HepG2 (cell line): ENCODE data around the gene ZNF225. TPM values are rescaled to one million over a fixed set of nuclear protein-coding genes. Genes with fewer than 3 reads are reported as not detected.

ENCODE experiments used
- ASH2L ChIP-seq: fragments of 300-600, 200-600 bp; sonication (generic); IDR thresholded peaks from 2 replicates; pipeline ENCODE4 v1.7.0; 2017; ENCODE audit warnings: low read depth, mild to moderate bottlenecking, moderate library complexity, mixed read lengths, low read length; ENCODE audit not compliant: insufficient read length
- CEBPG ChIP-seq: IDR thresholded peaks from 2 replicates; pipeline ENCODE4 v1.6.1; 2016
- EEA1 ChIP-seq: sonication (generic); formaldehyde crosslinking; IDR thresholded peaks from 2 replicates; pipeline ENCODE4 v1.5.1; 2020; ENCODE audit warnings: mild to moderate bottlenecking, missing genetic modification reagents, borderline replicate concordance
- ELF3 ChIP-seq: IDR thresholded peaks from 2 replicates; pipeline ENCODE4 v1.6.1; 2016; ENCODE audit warnings: missing genetic modification reagents, missing compliant biosample characterization
- ESRRA ChIP-seq: sonication (generic); formaldehyde crosslinking; IDR thresholded peaks from 2 replicates; pipeline ENCODE4 v1.5.1; 2020; ENCODE audit warnings: mild to moderate bottlenecking, low read depth, missing genetic modification reagents
- GABPA ChIP-seq, 2 experiments: IDR thresholded peaks; 2 replicates each; pipeline ENCODE4 v1.6.1; 2011 to 2016; ENCODE audit warnings: low read depth in 2 of 2, low read length in 1 of 2, missing biosample characterization in 1 of 2, missing genetic modification characterization in 1 of 2
- GTF3A ChIP-seq: sonication (generic); formaldehyde crosslinking; conservative IDR thresholded peaks from 2 replicates; pipeline ENCODE4 v1.4.0; 2020; ENCODE audit warnings: mild to moderate bottlenecking, missing genetic modification reagents
- IRX3 ChIP-seq: sonication (generic); formaldehyde crosslinking; IDR thresholded peaks from 2 replicates; pipeline ENCODE4 v1.8.1; 2023; ENCODE audit warnings: mild to moderate bottlenecking, low read depth, missing genetic modification reagents, borderline replicate concordance
- KDM6A ChIP-seq: IDR thresholded peaks from 2 replicates; pipeline ENCODE4 v1.6.1; 2016; ENCODE audit warnings: low read depth
- KLF16 ChIP-seq, 2 experiments: sonication (generic) in 1 of 2; formaldehyde crosslinking in 1 of 2; IDR thresholded peaks; 2 replicates each; pipeline versions ENCODE4 v1.6.1 to v1.8.0; 2016 to 2023; ENCODE audit warnings: missing genetic modification reagents in 2 of 2, missing compliant biosample characterization in 1 of 2
- MYC ChIP-seq: sonication (generic); formaldehyde crosslinking; IDR thresholded peaks from 2 replicates; pipeline ENCODE4 v1.9.0; 2021; ENCODE audit warnings: missing genetic modification reagents, borderline replicate concordance
- POLR2AphosphoS5 ChIP-seq: IDR thresholded peaks from 2 replicates; pipeline ENCODE4 v1.6.1; 2012; ENCODE audit warnings: low read depth, low read length
- SP5 ChIP-seq: IDR thresholded peaks from 2 replicates; pipeline ENCODE4 v1.6.1; 2016; ENCODE audit warnings: low read depth, borderline replicate concordance
- SRSF1 ChIP-seq: fragments of 200-400 bp; formaldehyde crosslinking; optimal IDR thresholded peaks from 2 replicates; pipeline ENCODE3; 2017; ENCODE audit warnings: mild to moderate bottlenecking, low read depth, low read length, moderate library complexity
- ZNF598 ChIP-seq: sonication (generic); formaldehyde crosslinking; IDR thresholded peaks from 2 replicates; pipeline ENCODE4 v1.5.1; 2020; ENCODE audit warnings: mild to moderate bottlenecking, missing genetic modification reagents, borderline replicate concordance
- ZNF891 ChIP-seq: sonication (generic); formaldehyde crosslinking; IDR thresholded peaks from 2 replicates; pipeline ENCODE4 v1.5.0; 2020; ENCODE audit warnings: mild to moderate bottlenecking, missing genetic modification reagents
- polyA plus RNA-seq, 8 experiments: library from polyadenylated mRNA; depleted of rRNA in 3 of 8; stranded (reverse) in 7 of 8; unstranded in 1 of 8; fragments of >200 nt; fragmentation: Illumina TruSeq in 4 of 8; extraction: Trizol in 4 of 8; gene quantifications; 2 replicates each; pipeline versions ENCODE4 v1.2.1 to v1.2.3, GENCODE V29; 2011 to 2016; ENCODE audit warnings: low read depth in 4 of 8, missing spikeins in 1 of 8, mixed read lengths in 1 of 8; ENCODE audit not compliant: insufficient read depth in 1 of 8
- total RNA-seq, 5 experiments: library from RNA; depleted of rRNA; stranded (reverse); fragments of >200 nt; fragmentation: Illumina TruSeq; extraction: Trizol; gene quantifications; 2 replicates each; pipeline ENCODE4 v1.2.3, GENCODE V29; 2016; ENCODE audit warnings: low read depth in 1 of 5
- TF ChIP-seq, protein P1 (sequence below): sonication (generic); formaldehyde crosslinking; conservative IDR thresholded peaks from 2 replicates; pipeline ENCODE4 v1.4.0; 2020; ENCODE audit warnings: missing genetic modification reagents
- TF ChIP-seq, protein P2 (sequence below): sonication (generic); formaldehyde crosslinking; IDR thresholded peaks from 2 replicates; pipeline ENCODE4 v1.4.0; 2020; ENCODE audit warnings: mild to moderate bottlenecking, missing genetic modification reagents
- TF ChIP-seq, protein P3 (sequence below): sonication (generic); formaldehyde crosslinking; IDR thresholded peaks from 2 replicates; pipeline ENCODE4 v1.5.0; 2020; ENCODE audit warnings: missing genetic modification reagents

ZNF225 gene
- total and polyA plus RNA-seq, 2 of the 13 experiments (the other 11 are each of a cell fraction or from before 2014, with no cell fraction given) = 0.87 to 3.3 TPM

DNA sequence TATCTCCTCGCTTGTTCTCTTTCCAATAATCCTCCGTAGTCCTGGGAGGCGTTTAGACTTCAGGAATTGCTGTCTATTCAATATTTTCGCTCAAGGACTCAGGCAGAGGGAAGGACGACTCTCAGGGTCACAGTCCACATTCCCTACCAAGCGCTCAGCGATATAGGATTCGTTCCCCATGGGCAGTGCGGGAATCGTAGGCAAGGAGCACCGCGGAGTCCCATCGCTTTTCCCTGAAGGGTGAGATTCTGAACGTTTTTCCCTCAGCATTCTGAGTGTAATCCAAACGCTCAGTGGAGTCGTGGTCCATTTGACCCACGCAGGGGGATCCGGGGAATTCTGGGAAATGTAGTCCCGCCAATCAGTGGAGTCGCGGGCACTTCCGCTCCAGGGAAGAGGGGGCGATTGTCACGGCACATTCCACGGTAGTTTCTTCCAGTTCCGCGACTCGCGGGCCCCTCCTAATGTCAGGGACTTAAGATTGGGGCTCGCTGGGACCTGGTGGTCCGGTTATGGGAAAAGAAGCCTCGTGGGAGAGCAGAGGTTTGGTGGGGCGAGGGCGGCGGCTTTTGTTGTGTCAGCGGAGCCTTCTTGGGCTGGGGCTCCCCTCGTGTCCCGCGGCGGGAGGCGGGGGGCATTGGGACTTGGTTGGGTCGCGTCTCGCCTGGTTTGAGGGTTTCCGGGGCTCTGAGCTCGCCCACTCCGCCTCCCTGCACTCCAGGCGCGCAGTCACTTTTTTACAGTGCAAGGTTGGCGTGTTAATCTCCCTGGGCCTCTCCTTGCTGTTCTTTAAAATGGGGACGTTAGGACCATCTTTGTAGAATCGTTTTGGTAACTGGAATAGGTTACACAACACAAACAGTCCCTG is 28.2 kb downstream of the ZNF225 start, which contains the start of gene ZNF234 (continued):
- TF ChIP-seq CEBPG (0 out of 2 replicates have a peak, but pooled peaks have one; percentile 13), GTF3A (CRISPR knock-in tag) (no peak), SRSF1 (peak; percentile 46), MYC (CRISPR knock-in tag) (peak; percentile 31; the same call in 1 of the 2 replicates), GABPA (IDR thresholded peaks at IDR 0.05; ENCODE audit: low read depth, low read length) (peak; percentile 71), GABPA (CRISPR knock-in tag; IDR thresholded peaks at IDR 0.05; ENCODE audit: low read depth) (peak; percentile 95), EEA1 (CRISPR knock-in tag) (peak; percentile 44; the same call in 1 of the 2 replicates), IRX3 (CRISPR knock-in tag) (0 out of 2 replicates have a peak, but pooled peaks have one; percentile 46), ELF3 (CRISPR knock-in tag) (peak; percentile 77), ZNF891 (CRISPR knock-in tag) (peak; percentile 46; the same call in 1 of the 2 replicates), POLR2AphosphoS5 (peak; percentile 83), SP5 (no peak), ASH2L (peak; percentile 67), KLF16 (CRISPR knock-in tag; IDR thresholded peaks at IDR 0.05) (peak in 1 of 2 experiments; percentile 73; a peak in 2 of 4 replicates), KDM6A (CRISPR knock-in tag) (no peak), ESRRA (CRISPR knock-in tag) (peak; percentile 44; the same call in 1 of the 2 replicates), ZNF598 (CRISPR knock-in tag) (peak; percentile 41; the same call in 1 of the 2 replicates)
- TF ChIP-seq, protein P1, sequence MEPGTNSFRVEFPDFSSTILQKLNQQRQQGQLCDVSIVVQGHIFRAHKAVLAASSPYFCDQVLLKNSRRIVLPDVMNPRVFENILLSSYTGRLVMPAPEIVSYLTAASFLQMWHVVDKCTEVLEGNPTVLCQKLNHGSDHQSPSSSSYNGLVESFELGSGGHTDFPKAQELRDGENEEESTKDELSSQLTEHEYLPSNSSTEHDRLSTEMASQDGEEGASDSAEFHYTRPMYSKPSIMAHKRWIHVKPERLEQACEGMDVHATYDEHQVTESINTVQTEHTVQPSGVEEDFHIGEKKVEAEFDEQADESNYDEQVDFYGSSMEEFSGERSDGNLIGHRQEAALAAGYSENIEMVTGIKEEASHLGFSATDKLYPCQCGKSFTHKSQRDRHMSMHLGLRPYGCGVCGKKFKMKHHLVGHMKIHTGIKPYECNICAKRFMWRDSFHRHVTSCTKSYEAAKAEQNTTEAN = 0 out of 2 replicates have a peak, but pooled peaks have one; percentile 44
- TF ChIP-seq, protein P2, sequence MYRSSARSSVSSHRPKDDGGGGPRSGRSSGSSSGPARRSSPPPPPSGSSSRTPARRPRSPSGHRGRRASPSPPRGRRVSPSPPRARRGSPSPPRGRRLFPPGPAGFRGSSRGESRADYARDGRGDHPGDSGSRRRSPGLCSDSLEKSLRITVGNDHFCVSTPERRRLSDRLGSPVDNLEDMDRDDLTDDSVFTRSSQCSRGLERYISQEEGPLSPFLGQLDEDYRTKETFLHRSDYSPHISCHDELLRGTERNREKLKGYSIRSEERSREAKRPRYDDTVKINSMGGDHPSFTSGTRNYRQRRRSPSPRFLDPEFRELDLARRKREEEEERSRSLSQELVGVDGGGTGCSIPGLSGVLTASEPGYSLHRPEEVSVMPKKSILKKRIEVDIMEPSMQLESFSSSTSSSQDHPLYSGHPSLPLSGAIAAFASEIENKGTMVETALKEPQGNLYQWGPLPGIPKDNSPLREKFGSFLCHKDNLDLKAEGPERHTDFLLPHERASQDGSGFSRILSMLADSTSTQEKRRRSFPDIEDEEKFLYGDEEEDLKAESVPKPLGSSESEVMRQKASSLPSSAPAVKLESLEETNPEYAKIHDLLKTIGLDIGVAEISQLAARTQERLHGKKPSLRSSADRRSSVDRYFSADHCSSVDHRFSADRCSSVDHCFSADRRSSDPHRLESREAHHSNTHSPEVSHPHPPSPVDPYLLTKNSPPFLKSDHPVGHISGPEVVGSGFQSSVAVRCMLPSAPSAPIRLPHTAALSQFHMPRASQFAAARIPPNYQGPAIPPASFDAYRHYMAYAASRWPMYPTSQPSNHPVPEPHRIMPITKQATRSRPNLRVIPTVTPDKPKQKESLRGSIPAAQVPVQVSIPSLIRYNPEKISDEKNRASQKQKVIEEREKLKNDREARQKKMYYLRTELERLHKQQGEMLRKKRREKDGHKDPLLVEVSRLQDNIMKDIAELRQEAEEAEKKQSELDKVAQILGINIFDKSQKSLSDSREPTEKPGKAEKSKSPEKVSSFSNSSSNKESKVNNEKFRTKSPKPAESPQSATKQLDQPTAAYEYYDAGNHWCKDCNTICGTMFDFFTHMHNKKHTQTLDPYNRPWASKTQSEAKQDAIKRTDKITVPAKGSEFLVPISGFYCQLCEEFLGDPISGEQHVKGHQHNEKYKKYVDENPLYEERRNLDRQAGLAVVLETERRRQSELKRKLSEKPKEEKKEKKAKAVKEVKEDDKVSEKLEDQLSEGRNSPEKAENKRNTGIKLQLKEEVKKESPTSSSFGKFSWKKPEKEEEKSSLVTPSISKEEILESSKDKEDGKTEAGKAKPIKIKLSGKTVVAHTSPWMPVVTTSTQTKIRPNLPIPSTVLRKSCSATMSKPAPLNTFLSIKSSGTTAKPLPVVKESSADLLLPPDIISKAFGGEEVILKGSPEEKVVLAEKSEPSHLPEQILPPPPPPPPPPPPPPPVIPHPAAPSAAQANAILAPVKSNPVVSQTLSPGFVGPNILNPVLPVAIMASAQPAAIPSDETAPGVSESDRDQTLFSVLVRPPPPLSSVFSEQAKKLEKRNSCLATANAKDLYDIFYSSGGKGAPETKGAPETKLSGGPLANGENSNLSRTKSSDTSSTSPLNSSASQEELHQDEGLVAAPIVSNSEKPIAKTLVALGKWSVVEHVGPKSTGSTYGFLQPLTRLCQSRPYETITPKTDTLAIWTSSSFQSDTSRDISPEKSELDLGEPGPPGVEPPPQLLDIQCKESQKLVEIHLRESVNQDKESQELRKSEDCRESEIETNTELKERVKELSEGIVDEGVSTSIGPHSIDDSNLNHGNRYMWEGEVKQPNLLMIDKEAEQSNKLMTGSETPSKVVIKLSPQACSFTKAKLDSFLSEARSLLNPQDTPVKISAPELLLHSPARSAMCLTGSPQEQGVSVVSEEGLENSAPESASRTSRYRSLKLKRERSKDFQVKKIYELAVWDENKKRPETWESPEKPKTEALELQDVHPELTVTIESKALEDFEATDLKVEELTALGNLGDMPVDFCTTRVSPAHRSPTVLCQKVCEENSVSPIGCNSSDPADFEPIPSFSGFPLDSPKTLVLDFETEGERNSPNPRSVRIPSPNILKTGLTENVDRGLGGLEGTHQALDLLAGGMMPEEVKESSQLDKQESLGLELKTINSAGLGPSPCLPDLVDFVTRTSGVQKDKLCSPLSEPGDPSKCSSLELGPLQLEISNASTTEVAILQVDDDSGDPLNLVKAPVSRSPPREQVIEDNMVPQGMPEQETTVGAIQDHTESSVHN (CRISPR knock-in tag) = no peak
- TF ChIP-seq, protein P3, sequence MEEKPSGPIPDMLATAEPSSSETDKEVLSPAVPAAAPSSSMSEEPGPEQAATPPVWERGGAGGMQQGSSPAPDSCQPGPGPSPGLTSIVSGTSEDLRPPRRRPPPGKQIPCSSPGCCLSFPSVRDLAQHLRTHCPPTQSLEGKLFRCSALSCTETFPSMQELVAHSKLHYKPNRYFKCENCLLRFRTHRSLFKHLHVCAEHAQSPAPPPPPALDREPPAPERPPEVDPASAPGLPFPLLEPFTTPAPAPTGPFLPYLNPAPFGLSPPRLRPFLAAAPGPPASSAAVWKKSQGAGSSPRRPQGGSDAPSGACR (CRISPR knock-in tag) = no peak
